HG03354 (cell line): ENCODE results near the gene HDAC4.

Experiments
- ATAC-seq: cut with Tn5 transposase; IDR thresholded peaks from one replicate; pipeline ENCODE4 v1.9.1; 2021; ENCODE audit warnings: mild to moderate bottlenecking; ENCODE audit not compliant: unreplicated experiment, poor library complexity, severe bottlenecking

HDAC4 gene

GRCh38 chr2:239429473-239430350, 28.9 kb upstream of the HDAC4 start:
- ATAC-seq: no peak

- no peak for ATAC-seq
Observed at GRCh38 chr2:239425631-239426030, 24.8 kb upstream of the HDAC4 start.

GRCh38 chr2:239424337-239425045, 23.7 kb upstream of the HDAC4 start:
- no peak for ATAC-seq

- ATAC-seq: no peak
Observed at GRCh38 chr2:239423551-239423950, 22.7 kb upstream of the HDAC4 start.

GRCh38 chr2:239421851-239422250, 21.0 kb upstream of the HDAC4 start:
- ATAC-seq: no peak

GRCh38 chr2:239420082-239420481, 19.3 kb upstream of the HDAC4 start:
- ATAC-seq: no peak

GRCh38 chr2:239418918-239419317, 18.1 kb upstream of the HDAC4 start:
- no peak for ATAC-seq

GRCh38 chr2:239412905-239413603, 12.2 kb upstream of the HDAC4 start:
- no peak for ATAC-seq

- no peak for ATAC-seq
Observed at GRCh38 chr2:239411549-239412319, 10.9 kb upstream of the HDAC4 start.

- no peak for ATAC-seq
Observed at GRCh38 chr2:239411117-239411516, 10.3 kb upstream of the HDAC4 start.

GRCh38 chr2:239409976-239410375, 9.2 kb upstream of the HDAC4 start:
- ATAC-seq: no peak

GRCh38 chr2:239407112-239407511, 6.3 kb upstream of the HDAC4 start:
- no peak for ATAC-seq

- no peak for ATAC-seq
Observed at GRCh38 chr2:239406316-239406995, 5.6 kb upstream of the HDAC4 start.

- ATAC-seq: no peak
Observed at GRCh38 chr2:239405071-239405470, 4.3 kb upstream of the HDAC4 start.

- no peak for ATAC-seq
Observed at GRCh38 chr2:239402666-239403065, 1.8 kb upstream of the HDAC4 start.

- peak; percentile 15 for ATAC-seq
Observed at GRCh38 chr2:239401881-239402233, 1.0 kb upstream of the HDAC4 start.

- peak; percentile 90 for ATAC-seq
Observed at GRCh38 chr2:239401067-239401880, 454 bp upstream of the HDAC4 start.

- ATAC-seq: no peak
Observed at GRCh38 chr2:239399921-239400595, 762 bp downstream of the HDAC4 start.
